ENCODE data around the gene ST6GALNAC3.

DNA sequence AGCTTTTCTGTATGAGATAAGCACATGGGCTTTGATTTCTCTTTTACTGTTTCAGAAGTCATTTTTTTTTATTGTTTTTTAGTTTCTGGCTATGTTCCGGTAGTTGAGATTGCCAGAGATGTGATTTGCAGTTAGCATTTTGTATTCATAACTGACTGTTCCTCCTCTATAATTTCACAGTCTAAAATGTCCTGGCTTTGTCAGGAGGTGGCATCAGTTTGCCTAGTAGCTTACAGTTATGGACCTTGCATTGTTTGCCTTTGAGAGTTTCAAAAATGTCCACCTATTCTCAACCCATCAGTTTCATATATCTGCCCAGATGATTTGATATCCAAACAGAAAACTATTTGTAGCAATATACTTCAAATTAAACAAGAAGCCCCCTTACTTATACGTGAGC, 39.5 kb upstream of the ST6GALNAC3 start:
- TF ChIP-seq, protein P1, sequence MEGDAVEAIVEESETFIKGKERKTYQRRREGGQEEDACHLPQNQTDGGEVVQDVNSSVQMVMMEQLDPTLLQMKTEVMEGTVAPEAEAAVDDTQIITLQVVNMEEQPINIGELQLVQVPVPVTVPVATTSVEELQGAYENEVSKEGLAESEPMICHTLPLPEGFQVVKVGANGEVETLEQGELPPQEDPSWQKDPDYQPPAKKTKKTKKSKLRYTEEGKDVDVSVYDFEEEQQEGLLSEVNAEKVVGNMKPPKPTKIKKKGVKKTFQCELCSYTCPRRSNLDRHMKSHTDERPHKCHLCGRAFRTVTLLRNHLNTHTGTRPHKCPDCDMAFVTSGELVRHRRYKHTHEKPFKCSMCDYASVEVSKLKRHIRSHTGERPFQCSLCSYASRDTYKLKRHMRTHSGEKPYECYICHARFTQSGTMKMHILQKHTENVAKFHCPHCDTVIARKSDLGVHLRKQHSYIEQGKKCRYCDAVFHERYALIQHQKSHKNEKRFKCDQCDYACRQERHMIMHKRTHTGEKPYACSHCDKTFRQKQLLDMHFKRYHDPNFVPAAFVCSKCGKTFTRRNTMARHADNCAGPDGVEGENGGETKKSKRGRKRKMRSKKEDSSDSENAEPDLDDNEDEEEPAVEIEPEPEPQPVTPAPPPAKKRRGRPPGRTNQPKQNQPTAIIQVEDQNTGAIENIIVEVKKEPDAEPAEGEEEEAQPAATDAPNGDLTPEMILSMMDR (IDR thresholded peaks at IDR 0.05) = peak in 3 of 6 experiments; percentile 16 to 57 (median 37)
- no peak for TF ChIP-seq POLR2A (IDR thresholded peaks at IDR 0.05)
